ENCODE data around the gene MB. TPM values are rescaled to one million over a fixed set of nuclear protein-coding genes. Genes with fewer than 3 reads are reported as not detected.

MB gene
- total RNA-seq, 1 donor from 2014 or later, result not detected

- Mint-ChIP-seq H3K4me3 (no peak overlapping the region), H3K27me3 (ENCODE audit: insufficient read depth, low read depth) (peaks cover 12% of the 10 kb centered on the region), H3K4me1 (peaks cover 25% of the 10 kb centered on the region), H3K9me3 (peaks cover 2% of the 10 kb centered on the region), H3K36me3 (no peaks in the 10 kb centered on the region), H3K27ac (no peak overlapping the region)
- H2AFZ ChIP-seq (replicated peaks), result no peak overlapping the region
- TF ChIP-seq EZH2phosphoT487 (IDR thresholded peaks at IDR 0.05) (no peak), CTCF (IDR thresholded peaks at IDR 0.05) (no peak), EZH2 (IDR thresholded peaks at IDR 0.05) (no peak)
- no peak overlapping the region for H3K27ac ChIP-seq
- H3K4me2 ChIP-seq, result no peak overlapping the region
- H3K9me3 ChIP-seq (ENCODE audit: low read depth), result no peaks in the 10 kb centered on the region
- DNase-seq (ENCODE audit: low spot score), result no peak
- H3K36me3 ChIP-seq, result no peaks in the 10 kb centered on the region
- H3K79me2 ChIP-seq (ENCODE audit: low read depth), result no peaks in the 10 kb centered on the region
- H3K4me1 ChIP-seq, result no peaks in the 10 kb centered on the region
- H3F3A ChIP-seq (ENCODE audit: low read depth), result peaks cover 4% of the 10 kb centered on the region
- no peak overlapping the region for H3K4me3 ChIP-seq
- no peaks in the 10 kb centered on the region for H3K27me3 ChIP-seq
- no peaks in the 10 kb centered on the region for H4K20me1 ChIP-seq (ENCODE audit: low read depth)
- no peak overlapping the region for H3K9ac ChIP-seq
Observed at GRCh38 chr22:35628732-35629131, 11.6 kb upstream of the MB start.

- no peaks in the 10 kb centered on the region for H3K9me3 ChIP-seq (ENCODE audit: low read depth)
- peaks cover under 1% of the 10 kb centered on the region for H3K4me1 ChIP-seq
- no peaks in the 10 kb centered on the region for H3K27me3 ChIP-seq
- H4K20me1 ChIP-seq (ENCODE audit: low read depth), result no peaks in the 10 kb centered on the region
- peak overlapping the region; percentile 83 for H2AFZ ChIP-seq (replicated peaks)
- peaks cover 2% of the 10 kb centered on the region for H3K9me3 Mint-ChIP-seq
- H3K79me2 ChIP-seq (ENCODE audit: low read depth), result no peaks in the 10 kb centered on the region
- H3K9ac ChIP-seq, result no peak overlapping the region
- TF ChIP-seq EZH2 (IDR thresholded peaks at IDR 0.05) (no peak), CTCF (IDR thresholded peaks at IDR 0.05) (peak; percentile 64)
- H3F3A ChIP-seq (ENCODE audit: low read depth), result no peaks in the 10 kb centered on the region
- peaks cover 14% of the 10 kb centered on the region for H3K27me3 Mint-ChIP-seq (ENCODE audit: insufficient read depth, low read depth)
- H3K27ac Mint-ChIP-seq, result peak overlapping the region; percentile 88
- no peaks in the 10 kb centered on the region for H3K36me3 ChIP-seq
- peaks cover 24% of the 10 kb centered on the region for H3K4me1 Mint-ChIP-seq
- peak overlapping the region; percentile 45 for H3K4me3 ChIP-seq
- no peaks in the 10 kb centered on the region for H3K36me3 Mint-ChIP-seq
- peak overlapping the region; percentile 76 for H3K4me2 ChIP-seq
- H3K4me3 Mint-ChIP-seq, result peak overlapping the region; percentile 68
- H3K27ac ChIP-seq, result no peak overlapping the region
- DNase-seq (ENCODE audit: low spot score), result peak; percentile 81
Observed at GRCh38 chr22:35627267-35628041, 10.3 kb upstream of the MB start.

- Mint-ChIP-seq H3K9me3 (peaks cover 2% of the 10 kb centered on the region), H3K27ac (no peak overlapping the region), H3K36me3 (no peaks in the 10 kb centered on the region), H3K4me3 (no peak overlapping the region), H3K4me1 (peaks cover 34% of the 10 kb centered on the region), H3K27me3 (ENCODE audit: insufficient read depth, low read depth) (peaks cover 11% of the 10 kb centered on the region)
- Histone ChIP-seq H3K4me1 (peaks cover 13% of the 10 kb centered on the region), H3K79me2 (ENCODE audit: low read depth) (no peaks in the 10 kb centered on the region), H2AFZ (replicated peaks) (no peak overlapping the region), H3K27ac (no peak overlapping the region), H3F3A (ENCODE audit: low read depth) (peaks cover under 1% of the 10 kb centered on the region), H3K9me3 (ENCODE audit: low read depth) (no peaks in the 10 kb centered on the region), H3K4me3 (no peak overlapping the region), H4K20me1 (ENCODE audit: low read depth) (no peaks in the 10 kb centered on the region), H3K4me2 (no peak overlapping the region), H3K9ac (no peak overlapping the region), H3K27me3 (no peaks in the 10 kb centered on the region), H3K36me3 (no peaks in the 10 kb centered on the region)
- TF ChIP-seq CTCF (IDR thresholded peaks at IDR 0.05), result no peak
- TF ChIP-seq EZH2 (IDR thresholded peaks at IDR 0.05), result no peak
- no peak for TF ChIP-seq EZH2phosphoT487 (IDR thresholded peaks at IDR 0.05)
- DNase-seq (ENCODE audit: low spot score), result no peak
Observed at GRCh38 chr22:35625763-35626432, 8.8 kb upstream of the MB start.
